Astrocyte of the cerebellum (primary cell): ENCODE data around the gene HOXB8.

Source experiments
- DNase-seq: peaks from one replicate; pipeline ENCODE4 v3.0.0-alpha.2; 2011; ENCODE audit warnings: low read depth
- H3K4me3 ChIP-seq: 2 replicates; pipeline ENCODE4 v1.5.1; 2011; ENCODE audit warnings: mild to moderate bottlenecking, low read depth, low read length, moderate library complexity
- in situ Hi-C: cut with HindIII; loops from 2 replicates; pipeline ENCODE4 v1.10.0; 2017; ENCODE audit warnings: low sequenced_read_pairs
- TF ChIP-seq, protein P1 (sequence below): IDR thresholded peaks from 2 replicates; pipeline ENCODE4 v1.5.1; 2012; ENCODE audit warnings: low read length, low read depth, moderate library complexity, mild to moderate bottlenecking; ENCODE audit errors: missing control alignments

Gene HOXB8

GRCh38 chr17:48617471-48618255, 2.6 kb upstream of the HOXB8 start:
- DNase-seq: no peak
- in situ Hi-C loops: no loop called here
- no peak overlapping the region for H3K4me3 ChIP-seq
- TF ChIP-seq, protein P1, sequence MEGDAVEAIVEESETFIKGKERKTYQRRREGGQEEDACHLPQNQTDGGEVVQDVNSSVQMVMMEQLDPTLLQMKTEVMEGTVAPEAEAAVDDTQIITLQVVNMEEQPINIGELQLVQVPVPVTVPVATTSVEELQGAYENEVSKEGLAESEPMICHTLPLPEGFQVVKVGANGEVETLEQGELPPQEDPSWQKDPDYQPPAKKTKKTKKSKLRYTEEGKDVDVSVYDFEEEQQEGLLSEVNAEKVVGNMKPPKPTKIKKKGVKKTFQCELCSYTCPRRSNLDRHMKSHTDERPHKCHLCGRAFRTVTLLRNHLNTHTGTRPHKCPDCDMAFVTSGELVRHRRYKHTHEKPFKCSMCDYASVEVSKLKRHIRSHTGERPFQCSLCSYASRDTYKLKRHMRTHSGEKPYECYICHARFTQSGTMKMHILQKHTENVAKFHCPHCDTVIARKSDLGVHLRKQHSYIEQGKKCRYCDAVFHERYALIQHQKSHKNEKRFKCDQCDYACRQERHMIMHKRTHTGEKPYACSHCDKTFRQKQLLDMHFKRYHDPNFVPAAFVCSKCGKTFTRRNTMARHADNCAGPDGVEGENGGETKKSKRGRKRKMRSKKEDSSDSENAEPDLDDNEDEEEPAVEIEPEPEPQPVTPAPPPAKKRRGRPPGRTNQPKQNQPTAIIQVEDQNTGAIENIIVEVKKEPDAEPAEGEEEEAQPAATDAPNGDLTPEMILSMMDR: no peak

DNA sequence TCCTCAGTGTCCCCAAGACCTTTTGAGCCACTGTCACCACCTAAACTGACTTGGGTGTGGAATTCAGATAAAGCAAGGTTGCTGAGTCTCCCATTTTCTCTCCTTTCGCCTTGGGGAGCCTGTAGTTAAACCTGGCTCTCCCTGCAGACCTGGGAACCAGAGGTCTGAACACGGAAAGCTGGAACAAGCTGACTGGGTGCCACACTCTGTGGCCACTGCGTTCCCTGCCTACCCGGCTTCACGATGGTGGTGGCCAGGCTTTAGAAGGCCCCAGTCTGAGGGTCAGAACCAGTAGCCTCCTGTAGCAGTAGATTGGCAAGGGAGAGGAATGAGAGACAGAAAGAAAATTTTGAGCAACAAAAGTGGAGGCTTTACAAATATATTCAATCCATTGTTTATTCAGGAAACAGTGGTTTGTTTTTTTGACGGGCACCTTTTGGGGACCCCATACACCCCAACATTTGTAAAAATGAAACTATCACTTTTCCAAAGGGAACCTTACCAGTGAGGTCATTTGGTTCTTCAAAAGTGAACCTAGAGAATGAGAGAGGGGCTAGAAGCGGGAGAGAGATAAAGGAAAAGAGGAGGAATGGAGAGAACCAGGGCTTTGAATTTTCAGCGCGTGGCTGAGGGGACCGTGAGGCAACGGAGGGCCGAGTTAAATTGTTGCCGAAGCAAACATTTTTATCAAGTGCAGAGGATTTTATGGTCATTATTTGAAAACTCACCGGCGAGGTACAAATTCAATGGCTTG, 1.8 kb upstream of the HOXB8 start:
- no peak for DNase-seq
- TF ChIP-seq, protein P1: no peak
- no peak overlapping the region for H3K4me3 ChIP-seq
- in situ Hi-C loops: no loop called here

DNA sequence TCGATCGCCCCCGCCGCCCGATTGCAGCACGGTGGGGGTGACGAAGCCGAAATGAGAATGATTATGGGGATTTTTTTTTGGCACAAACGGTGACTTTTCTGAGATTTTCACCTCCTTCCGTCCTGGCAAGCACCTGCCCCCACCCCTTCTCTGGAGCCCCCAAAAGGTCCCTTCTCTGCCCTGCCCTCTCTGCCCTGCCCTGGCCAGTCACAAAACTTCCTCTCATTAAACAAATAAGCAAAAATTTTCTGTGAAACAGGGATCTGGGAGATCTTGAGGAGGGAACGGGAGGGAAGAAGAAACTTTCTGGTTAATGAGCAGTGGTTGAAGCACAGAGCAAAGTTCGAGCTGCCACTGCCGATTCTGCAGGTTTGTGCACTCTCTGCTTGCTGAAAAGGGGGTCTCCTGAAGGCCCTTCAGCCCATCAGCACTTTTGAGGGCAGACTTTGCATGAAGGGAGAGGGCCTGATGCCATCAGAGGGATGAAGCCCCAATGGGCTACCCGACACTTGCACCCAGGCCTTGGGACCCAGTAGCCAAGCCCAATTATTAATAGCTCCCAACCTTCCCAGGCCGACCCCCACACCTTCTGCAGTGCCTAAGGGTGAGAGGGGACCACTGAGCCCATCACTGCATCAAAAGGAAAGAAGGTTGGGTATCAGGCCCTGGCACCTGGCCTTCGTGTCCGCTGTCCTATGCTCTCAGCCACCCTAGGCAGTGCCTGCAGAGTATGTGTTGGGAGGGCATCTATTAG, 1.0 kb upstream of the HOXB8 start:
- in situ Hi-C loops: no loop called here
- no peak overlapping the region for H3K4me3 ChIP-seq
- no peak for DNase-seq
- TF ChIP-seq, protein P1: no peak

DNA sequence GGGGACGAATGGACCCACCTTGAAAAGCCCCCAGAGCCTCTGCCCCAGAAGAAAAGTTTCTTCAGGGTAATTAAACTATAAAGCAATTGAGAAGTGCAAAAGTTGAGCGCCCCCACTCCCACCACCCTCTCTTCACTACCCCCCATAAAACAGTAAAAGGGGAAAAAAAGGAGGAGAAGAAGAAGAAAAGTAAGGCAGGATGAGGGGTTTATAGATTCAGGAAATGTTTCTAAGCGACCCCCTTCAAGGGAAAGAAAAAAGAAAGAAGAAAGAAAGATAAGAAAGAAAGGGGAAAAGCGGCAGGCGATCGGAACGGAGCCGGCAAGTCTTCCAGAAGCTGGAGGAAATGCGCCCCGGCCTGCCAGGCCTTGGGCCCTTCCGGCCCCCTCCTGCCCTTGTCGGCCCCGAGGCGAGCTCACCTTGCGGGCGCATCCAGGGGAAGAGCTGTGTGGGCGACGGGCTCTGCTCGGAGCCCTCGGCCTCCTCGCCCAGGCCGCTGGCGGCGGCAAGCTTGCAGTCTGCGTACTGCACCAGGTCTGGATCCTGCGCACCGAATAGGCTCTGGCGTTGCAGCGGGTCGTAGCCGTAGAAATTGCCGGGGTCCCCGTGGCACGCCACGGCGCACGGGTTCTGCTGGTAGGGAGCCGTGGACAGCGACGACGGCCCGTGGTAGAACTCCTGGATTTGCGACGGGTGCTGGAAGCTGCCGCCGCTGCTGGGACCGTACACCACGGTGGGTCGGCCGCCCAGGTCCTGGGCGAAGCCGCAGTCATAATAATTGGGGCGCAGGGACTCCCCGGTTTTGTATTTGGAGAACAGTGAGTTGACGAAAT, 1.0 kb downstream of the HOXB8 start:
- in situ Hi-C loops: no loop called here

DNA sequence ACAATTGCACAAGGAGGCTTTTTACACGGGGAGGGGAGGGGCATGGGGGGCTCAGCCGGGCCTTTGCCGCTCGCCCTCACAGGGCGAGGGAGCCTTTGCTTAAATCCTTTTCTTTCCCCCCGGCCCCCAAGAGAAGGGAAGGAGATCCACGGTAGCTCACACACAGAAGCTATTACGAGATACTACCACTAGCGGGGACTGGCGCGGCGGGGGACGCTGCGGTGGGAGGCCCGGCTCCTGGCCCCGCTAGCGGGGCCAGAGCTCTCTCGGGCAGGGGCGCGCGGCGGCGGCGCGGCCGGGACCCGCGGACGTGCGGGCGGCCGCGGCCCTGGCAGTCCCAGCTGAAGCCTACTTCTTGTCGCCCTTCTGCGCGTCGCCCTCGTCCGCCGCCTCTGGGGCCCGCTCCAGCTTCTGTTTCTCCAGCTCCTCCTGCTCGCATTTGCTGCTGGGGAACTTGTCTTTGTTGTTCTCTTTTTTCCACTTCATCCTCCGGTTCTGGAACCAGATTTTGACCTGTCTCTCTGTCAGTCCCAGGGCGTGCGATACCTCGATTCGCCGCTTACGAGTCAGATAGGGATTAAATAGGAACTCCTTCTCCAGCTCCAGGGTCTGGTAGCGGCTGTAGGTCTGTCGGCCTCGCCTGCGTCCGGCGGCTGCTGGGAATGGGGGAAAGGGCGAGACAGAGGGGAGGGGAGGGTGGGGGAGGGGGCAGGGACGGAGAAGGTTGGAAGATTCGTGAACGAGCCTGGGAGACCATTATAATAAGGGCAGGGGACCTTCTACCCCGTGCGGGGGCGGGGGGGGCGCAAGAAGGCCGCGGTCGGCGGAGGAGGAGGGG, 2.0 kb downstream of the HOXB8 start:
- TF ChIP-seq, protein P1: peak; percentile 28
- DNase-seq: no peak

More for the DNA sequence above, 1.0 kb downstream of the HOXB8 start:
- no peak for DNase-seq
- TF ChIP-seq, protein P1: no peak
- no peak overlapping the region for H3K4me3 ChIP-seq

More for the DNA sequence above, 2.0 kb downstream of the HOXB8 start:
- H3K4me3 ChIP-seq: no peak overlapping the region
- in situ Hi-C loops: no loop called here
